Measurements from ENCODE around the gene SNRPB.

SNRPB gene

DNA sequence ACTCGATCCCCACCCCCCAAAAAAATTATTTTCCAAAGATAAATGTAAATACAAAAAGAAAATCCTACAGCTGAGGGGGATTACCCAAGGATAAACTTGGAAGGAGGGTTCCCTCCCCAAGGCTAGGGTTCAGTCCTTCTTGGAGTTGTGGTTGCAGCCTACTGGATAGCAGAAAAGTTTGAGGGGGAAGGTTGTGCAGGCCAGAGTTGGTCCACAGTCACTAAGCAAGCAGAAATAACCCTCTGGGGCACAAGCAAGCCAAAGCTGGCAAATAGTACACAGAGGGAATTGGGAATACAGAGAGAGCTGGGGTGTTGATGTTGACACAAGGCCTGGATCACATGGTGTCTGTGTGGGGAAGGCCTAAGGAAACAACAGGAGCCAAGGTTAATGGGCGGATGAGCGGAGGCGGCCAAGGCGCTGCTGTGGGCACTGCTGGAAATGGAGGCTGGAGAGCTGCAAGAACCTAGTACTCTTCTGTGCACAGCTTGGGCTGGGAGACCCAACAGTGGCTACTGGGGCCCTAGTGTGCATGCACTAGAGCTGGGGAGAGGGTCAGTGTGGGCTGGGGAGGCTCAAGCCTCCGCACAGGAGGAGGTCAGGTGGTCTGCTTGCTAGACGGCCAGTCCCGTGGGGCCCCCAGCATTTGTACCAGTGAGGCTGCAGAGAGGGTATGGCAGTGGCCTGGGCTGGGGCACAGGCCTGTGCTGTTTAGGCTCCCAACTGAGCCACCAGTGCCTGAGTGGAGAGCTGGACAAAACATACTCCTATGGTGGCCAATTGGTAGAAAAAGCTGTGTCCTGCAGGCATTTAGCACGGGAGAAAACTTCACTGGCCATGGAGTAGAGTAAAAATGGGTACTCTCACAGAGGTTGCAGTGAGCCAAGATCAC lies 5.5 kb upstream of the SNRPB start:
- no peak for DNase-seq (ENCODE audit: low spot score)

DNA sequence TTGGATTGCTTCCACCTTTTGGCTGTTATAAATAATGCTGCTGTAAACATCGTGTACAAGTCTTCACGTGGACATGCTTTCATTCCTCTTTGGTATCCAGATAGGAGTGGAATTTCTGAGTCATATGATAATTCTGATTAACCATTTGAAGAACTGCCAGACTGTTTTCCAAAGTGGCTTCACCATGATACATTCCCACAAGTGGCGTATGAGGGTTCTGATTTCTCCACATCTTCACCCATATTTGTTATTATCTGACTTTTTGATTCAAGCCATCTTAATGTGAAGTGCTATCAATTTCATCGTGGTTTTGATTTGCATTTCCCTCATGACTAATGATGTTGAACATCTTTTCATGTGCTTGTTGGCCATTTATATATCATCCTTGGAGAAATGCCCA lies 2.9 kb upstream of the SNRPB start:
- no peak for DNase-seq (ENCODE audit: low spot score)

DNA sequence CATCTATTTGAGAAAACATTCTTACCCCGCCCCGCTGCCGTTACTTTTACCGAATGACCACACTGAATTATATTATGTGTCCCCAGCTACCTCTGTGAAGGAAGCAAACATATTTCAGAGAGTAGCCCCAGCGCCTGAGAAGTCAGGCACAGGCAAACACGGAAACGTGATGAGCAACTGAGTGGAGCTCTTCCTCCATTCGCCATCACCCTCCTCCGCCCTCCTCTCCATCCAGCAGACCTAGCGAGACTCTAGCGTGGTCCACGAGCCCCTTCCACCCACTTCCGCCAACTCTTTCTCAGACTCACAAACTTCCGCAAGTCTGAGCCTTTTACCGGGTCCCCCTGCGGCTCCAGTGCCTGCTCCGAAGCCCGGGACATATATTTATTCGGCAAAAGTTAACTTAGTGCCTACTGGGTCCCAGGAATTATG lies 582 bp downstream of the SNRPB start:
- DNase-seq (ENCODE audit: low spot score), result peak; percentile 65

DNA sequence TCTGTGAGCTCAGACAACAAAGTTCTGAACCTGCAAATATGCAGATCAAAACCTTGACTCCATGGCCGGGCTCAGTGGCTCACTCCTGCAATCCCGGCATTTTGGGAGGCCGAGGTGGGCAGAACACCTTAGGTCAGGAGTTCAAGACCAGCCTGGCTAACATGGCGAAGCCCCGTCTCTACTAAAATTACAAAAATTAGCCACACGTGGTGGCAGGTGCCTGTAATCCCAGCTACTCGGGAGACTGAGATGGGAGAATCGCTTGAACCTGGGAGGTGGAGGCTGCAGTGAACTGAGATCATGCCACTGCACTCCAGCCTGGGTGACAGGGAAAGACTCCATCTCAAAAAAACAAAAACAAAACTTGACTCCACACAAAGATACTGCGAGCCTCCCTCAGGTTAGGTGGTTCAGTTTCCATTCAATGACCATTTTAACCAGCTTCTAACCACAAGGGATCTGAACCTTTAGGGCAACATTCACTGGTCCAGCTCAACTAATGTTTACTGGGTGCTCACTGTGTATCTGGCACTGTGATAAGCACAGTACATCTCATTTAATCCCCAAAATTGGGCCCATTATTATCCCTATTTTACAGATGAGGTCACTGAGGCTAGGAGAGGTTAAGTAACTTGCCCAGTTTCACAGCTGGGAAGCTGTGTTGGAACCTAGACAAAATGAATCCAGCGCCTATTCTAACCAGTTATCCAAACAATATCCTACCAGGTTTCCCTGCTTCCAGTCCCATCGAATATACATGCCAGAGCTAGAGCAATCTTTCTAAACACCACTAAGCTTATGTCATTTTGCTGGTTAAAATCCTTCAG lies 1.8 kb downstream of the SNRPB start:
- DNase-seq (ENCODE audit: low spot score), result no peak

DNA sequence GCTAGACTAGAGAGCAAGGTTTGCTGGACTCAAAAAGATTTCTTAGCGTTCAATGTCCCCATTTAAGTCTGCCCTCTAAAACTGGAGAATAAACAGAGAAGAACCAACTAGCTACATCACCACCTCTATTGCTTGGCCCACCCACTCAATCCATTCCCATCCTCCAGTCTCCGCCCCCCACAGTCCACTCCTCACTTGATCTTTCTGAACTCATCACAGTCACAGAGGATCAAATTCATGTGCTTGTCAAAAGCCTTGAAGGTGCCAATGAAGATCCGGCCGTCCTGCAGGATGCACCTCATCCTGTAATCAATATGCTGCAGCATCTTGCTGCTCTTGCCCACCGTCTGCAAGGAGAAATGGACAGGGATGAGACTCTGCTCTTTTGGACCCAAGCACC lies 3.2 kb downstream of the SNRPB start:
- no peak for DNase-seq (ENCODE audit: low spot score)

DNA sequence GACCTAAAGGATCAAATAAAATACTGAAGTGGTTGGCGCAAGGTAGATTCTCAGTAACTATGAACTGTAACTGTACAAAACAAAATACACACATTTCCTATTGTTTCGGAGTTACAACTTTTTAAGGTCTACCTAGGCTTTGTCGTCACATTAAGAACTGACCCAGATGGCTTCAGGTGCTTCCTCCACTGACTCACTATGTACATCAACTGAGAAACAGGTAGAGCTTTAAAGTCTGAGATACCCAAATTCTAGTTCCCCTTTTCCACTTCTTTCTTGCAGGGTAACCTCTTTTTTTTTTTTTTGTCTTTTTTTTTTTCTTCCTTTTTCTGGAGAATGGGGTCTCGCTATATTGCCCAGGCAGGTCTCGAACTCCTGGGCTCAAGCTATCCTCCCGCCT lies 5.5 kb downstream of the SNRPB start:
- DNase-seq (ENCODE audit: low spot score), result no peak

DNA sequence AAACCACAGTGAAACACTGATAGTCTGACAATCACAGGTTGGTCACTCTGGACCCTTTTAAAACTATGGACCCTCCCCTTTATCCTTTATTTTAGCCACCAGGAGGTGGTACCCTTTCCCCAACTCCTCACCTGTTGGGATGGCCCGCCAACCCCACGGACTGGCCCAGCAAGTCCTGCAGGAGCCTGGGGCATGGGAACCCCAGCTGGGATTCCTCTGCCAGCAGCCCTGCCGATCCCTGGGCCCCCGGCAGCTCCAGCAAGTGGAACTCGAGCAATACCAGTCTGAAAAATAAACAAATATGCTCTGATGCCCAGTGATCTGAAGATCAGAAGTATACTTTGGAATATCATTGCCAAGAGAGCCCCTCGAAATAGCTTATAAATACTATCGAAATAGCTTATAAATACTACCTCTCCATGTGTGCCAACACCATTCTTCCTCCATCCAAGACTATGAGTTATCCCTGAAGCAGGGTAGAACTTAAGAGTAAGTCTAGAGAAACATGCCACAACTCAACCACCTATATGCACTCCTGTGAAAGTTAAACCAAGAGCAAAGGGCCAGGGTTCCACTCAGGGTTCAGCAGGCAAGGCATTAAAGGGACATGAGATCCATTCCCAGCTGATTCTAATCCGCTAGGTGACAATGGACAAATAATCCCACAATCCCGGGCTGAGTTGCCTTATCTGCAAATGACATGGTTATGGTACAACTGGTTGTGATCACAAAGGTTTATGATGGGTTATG lies 6.8 kb downstream of the SNRPB start:
- DNase-seq (ENCODE audit: low spot score), result no peak

DNA sequence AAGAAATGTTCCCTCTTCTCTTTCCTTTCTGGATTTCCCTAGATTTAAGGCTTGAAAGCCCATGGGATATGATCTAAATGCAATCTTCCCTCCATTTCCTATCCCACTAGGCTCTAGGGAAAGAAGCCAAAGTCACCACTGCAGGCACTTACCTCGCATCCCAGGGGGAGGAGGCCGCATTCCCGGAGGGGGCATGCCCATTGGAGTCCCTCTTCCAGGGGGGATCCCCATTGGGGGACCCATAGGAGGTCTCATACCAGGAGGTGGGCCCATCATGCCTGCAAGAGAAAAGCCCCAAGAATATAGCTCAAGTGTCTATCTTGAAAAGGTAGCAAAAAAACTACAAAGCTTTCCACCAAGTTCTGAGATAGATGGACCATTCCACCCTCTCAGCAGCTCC lies 8.1 kb downstream of the SNRPB start:
- no peak for DNase-seq (ENCODE audit: low spot score)

DNA sequence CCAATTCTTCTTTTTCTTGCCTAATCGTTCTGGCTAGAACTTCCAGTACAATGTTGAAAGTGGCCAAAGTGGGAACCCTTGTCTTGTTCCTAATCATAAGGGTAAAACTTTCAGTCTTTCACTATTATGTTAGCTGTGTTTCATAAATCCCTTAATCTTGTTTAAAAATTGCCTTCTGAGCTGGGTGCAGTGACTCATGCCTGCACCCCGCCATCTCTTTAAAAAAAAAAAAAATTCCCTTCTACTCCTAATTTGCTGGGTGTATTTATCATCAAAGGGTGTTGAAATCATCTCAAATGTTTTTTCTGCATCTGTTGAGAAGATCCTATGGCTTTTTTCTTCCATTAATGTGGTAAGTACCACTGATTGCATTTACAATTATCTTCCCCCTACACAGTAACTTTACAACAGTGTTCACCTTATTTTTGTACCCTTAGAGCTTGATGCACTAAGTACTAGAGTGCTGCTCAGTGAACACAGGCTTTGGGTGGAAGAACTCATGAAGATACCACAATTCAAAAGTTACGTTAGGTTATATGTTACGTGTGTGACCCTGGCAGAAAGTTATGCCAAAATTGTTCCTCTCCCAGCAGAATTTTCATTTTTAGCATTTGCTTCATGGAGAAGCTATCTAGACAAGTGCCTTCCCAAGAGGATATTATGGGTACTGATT lies 9.7 kb downstream of the SNRPB start:
- DNase-seq (ENCODE audit: low spot score), result no peak

DNA sequence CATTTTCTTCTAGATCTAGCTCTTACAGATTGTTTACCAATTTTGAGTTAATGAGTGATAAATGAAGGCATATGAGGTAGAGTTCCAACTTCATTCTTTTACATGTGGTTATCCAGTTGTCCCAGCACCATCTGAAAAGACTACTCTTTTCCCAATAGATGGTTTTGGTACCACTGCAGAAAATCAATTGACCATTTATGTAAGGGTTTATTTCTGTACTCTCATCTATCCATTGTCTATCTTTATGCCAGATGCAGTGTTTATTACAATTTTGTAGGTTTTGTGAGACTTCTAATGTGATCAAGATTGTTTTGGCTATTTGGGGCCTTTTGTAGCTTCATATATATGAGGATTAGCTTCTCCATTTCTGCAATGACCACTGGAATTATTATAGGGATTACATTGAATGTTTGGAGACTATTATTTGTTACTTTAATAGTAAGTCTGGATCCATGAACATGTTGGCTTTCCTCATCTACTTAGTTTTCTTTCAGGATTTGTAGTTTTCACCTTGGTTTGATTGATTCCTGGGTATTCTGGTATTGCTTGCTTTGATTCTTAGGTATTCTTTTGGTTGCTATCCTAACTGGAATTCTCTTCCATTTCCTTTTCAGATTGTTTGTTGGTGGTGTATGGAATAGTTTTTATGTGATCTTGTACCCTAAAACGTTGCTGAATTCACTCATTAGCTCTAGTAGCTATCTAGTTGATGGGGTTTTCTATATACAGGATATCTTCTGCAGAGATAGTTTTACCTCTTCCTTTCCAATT lies 10.4 kb downstream of the SNRPB start:
- DNase-seq (ENCODE audit: low spot score), result no peak

DNA sequence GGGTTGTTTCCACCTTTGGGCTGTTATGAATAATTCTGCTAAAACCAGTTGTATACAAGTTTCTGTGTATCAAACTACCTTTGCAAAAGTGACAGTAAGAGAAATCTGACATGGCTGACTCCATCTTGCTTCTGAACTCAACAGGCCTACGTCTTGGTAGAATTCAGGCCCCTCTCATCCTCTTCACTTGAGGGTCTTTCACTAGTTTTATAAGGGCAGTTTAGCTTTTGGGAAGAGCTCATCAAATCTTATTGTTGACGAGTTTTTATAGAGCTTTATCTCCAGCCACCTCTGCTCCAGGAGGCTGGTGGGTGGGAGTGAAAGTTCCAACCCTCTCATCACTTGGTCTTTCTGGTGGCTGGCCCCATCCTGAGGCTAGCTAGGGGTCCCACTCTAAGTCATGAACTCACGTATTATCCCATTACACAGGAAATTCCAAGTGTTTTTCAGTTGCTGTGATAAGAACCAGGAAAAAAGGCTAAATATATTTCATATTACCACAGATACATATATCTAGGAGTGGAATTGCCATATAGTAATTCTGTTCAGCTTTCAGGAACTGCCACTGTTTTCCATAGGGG lies 11.6 kb downstream of the SNRPB start:
- DNase-seq (ENCODE audit: low spot score), result no peak

DNA sequence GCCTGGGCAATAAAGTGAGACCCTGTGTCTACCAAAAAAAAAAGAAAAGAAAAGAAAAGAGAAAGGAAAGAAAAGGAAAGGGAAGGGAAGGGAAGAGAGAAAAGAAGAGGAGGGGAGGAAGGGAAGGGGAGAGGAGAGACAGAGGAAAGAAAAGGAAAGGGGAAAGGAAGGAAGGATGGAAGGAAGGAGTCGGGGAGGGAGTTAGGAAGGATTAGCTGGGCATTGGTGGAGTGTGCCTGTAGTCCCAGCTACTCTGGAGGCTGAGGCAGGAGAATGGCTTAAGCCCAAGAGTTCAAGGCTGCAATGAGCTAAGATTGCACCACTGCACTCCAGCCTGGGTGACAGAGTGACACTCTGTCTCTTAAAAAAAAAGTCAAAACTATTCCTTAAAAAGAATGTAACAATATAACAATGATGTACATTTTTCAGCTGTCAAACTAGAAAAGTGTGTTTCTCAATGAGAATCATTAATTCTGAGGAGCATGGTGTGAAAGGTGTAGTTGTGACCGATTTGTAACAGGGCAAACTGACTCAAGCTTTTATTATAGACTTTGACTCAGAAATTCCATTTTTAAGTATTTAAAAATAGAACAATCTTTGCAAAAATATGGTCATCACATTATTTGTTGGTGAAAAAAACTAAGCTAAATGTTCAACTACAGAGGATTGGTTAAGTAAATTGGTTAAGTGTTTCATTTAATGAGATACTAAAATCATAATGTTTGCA lies 14.7 kb downstream of the SNRPB start:
- no peak for DNase-seq (ENCODE audit: low spot score)

DNA sequence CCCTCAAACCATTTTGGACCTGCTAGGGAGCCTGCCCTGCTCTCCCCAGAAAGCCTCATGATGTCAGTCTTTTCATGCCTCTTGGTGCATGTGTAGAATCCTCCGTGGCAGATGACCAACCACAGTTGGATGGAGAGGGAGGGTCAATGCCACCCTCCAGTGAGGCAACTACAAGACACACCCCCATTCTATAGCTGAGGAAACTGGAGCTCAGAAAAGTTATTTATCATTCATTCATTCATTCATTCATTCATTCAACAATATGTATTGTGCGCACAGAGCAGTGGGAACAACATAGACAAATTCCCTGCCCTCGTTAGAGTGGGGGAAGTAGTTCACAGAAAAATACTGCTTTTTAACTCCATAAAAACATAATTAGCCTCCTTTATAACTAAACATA lies 16.8 kb downstream of the SNRPB start:
- no peak for DNase-seq (ENCODE audit: low spot score)

DNA sequence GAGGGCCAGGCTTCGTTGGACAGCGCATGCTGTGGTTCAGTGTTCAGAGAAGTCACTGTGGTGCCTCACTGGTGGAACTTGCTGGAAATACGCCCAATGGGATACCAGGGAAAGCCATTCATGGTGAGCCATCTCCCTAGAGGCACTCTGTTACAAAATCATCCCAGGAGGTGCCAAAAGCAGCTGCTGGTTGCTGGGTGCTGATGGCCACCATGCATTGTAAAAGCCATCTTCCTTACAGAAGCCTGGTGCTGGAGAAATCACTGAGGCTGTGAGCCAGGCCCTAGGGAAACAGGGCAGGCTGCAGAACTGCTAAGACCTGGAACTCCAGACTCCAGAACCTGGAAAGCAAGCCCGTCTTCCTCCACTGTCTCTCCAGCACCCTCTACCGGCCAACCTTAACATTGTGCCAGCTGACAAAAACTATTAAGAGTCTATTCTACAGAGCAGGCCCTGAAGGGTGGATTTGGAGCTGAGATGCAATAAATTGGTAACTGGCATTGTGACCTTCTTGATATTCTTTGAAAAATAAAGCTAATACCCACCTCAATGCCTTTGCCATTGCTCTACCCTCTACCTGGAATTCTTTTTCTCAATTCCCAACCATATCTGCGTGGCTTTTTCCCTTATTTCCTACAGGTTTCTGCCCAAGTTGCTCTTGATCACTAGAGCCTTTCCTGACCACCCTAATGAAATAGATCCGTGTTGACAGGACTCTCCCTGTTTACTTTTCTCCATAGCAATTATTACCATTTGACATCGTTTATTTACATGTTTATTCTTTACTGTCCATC lies 18.5 kb downstream of the SNRPB start:
- peak; percentile 73 for DNase-seq (ENCODE audit: low spot score)

DNA sequence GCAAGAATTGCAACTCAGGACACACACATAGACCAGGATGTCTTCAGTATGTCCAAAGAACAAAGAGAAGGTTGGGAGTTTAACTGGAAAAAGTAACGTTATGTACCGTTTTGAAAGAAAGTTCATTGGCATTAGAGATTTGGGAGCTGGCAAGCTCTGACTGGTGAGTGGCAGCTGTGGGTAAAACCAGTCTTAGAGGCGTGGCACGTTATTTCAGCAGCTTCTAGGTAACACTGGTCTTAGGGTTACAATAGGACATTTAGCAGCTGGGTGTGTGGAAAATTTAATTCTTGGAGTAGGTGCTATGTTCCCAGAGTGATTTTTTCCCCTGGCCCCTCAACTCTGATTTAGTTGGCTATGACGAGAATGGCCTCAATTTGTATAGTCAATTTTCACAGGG lies 19.2 kb downstream of the SNRPB start:
- DNase-seq (ENCODE audit: low spot score), result no peak

DNA sequence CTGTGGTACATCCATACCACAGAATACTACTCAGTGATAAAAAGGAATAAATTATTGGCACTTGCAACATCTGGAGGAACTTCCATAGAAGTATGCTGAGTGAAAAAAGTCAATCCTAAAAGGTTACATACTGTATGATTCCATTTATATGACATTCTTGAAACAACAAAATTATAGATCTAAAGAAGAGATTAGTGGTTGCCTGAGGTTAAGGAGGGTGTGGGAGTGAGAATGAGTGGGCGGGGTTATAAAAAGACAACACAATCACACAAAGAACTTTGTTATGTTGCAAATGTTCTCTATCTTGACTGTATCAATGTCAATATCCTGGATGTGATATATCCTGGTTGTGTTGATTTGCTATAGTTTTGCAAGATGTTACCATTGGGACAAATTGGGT lies 21.2 kb downstream of the SNRPB start:
- no peak for DNase-seq (ENCODE audit: low spot score)

DNA sequence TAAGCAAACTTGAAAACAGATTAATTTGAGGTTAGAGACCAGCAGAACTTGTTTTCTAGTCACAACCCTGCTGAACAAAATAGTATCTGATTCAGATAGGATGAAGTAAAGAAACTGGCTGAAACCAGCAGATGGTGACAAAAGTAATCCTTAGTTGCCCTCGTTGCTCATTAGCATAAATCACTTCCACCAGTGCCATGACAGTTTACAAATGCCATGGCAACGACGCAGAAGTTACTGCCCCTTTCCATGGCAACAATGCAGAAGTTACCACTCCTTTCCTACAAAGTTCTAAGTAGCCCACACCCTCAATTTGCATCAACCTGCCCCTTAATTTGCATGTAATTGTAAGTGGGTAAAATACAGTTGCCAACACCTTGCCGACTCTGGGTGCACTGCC lies 23.7 kb downstream of the SNRPB start:
- DNase-seq (ENCODE audit: low spot score), result no peak

DNA sequence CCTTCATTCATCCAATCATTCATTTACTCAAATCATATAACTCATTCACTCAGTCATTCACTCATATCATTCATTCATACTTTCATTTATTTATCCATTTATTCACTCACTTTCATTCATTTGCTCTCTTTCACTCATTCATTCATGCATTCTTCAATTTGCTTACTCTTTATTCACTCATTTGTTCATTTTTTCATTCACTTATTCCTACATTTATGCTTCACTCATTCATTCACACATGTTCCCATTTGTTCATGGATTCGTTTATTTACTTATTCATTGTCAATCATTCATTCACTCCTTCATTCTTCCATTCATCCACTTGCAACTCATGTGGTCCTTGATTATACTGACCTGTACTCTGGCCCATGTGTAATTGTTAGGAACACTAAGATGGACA lies 39.4 kb downstream of the SNRPB start:
- DNase-seq (ENCODE audit: low spot score), result no peak

DNA sequence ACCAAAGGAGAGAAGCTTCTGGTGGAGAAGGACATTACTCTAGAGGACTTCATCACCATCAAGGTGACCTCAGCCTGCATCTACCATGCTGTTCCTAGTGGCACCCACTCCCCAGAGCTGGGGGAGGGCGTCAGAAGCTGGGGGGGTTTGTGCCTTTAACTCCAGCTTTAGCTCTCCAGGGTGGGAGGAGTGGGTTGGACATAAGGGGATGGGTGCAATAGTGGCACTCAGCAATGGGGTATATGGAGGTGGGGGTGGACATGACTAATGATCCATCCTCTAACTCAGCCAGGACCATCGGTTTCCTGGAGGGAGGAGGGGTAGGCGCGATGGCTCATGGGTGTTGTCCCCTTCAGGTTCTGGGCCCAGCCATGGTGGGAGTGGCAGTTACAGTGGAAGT lies 40.1 kb downstream of the SNRPB start:
- DNase-seq (ENCODE audit: low spot score), result no peak
